ENCODE results near the gene C1QA. TPM values are rescaled to one million over a fixed set of nuclear protein-coding genes. Genes with fewer than 3 reads are reported as not detected.

Gene C1QA
- total and polyA plus RNA-seq, 7 donors = 15.8 to 36.8 (median 29.9) TPM

DNA sequence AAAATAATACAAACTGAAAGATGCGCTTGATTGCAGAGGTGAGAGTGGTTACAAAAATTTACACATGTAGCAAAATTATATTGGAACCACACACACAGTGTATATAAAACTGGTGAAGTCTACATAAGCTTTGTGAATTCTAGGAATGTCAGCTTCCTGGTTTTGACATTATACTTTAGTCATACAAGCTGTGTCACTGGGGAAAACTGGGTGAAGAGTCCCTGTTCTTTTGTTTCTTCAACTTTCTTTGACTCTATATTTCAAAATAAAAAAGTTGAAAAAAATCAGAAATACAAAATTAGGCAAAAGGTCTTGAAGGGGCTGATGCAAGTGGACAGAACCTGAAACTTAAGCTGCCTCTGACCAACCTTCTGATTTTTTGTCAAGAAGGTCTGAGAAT lies 10.0 kb downstream of the C1QA start:
- Histone ChIP-seq H3K36me3 (ENCODE audit: insufficient read depth in 1 of 2, low read depth in 1 of 2) (no peaks in the 10 kb centered on the region), H3K9me3 (no peaks in the 10 kb centered on the region), H3K27ac (no peak overlapping the region), H3K4me1 (no peaks in the 10 kb centered on the region), H3K27me3 (ENCODE audit: insufficient read depth in 3 of 3, low read length in 2 of 3) (no peaks in the 10 kb centered on the region), H3K4me3 (peak overlapping the region; percentile 15)
- DNase-seq = no peak
- intact Hi-C loops (cut with DNase I) = no loop called here
- TF ChIP-seq, protein P1, sequence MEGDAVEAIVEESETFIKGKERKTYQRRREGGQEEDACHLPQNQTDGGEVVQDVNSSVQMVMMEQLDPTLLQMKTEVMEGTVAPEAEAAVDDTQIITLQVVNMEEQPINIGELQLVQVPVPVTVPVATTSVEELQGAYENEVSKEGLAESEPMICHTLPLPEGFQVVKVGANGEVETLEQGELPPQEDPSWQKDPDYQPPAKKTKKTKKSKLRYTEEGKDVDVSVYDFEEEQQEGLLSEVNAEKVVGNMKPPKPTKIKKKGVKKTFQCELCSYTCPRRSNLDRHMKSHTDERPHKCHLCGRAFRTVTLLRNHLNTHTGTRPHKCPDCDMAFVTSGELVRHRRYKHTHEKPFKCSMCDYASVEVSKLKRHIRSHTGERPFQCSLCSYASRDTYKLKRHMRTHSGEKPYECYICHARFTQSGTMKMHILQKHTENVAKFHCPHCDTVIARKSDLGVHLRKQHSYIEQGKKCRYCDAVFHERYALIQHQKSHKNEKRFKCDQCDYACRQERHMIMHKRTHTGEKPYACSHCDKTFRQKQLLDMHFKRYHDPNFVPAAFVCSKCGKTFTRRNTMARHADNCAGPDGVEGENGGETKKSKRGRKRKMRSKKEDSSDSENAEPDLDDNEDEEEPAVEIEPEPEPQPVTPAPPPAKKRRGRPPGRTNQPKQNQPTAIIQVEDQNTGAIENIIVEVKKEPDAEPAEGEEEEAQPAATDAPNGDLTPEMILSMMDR (IDR thresholded peaks at IDR 0.05) = no peak
- 0 to 99% (median 0%) methylated on average over 1 of the region's 1 CpG for WGBS, 3 donors
- ATAC-seq = no peak

DNA sequence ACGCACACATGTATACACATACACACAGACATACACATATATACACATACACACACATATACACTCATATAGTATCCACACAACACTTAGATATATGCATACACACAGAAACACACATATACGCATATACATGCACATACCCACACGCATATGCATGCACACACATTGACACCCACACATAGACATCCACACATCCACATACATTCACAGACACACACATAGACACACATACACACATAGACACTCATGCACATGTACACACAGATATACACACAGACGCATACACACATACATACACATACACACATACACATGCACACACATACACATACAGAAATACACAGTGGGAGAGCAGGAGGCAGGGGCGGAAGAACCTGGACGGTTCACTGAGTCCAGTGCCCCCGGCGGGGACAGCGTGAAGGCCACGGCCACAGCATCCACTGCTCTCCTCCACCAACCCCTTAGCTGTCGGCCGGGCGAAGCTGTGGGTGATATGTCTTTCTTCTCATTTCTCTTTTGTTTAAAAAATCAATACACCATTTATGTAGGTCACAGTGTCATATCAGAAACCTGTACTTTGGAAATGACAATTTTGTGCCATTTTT lies 13.8 kb downstream of the C1QA start:
- 86 to 88% (median 87%) methylated on average over 13 of the region's 13 CpGs for WGBS, 3 donors
- DNase-seq = no peak
- H3K9me3 ChIP-seq = no peaks in the 10 kb centered on the region
- H3K27me3 ChIP-seq (ENCODE audit: insufficient read depth in 3 of 3, low read length in 2 of 3) = peaks cover 0 to 9% (median 0%) of the 10 kb centered on the region in 3 donors
- TF ChIP-seq, protein P1 (IDR thresholded peaks at IDR 0.05) = no peak
- intact Hi-C loops (cut with DNase I) = no loop called here
- no peak overlapping the region for H3K4me3 ChIP-seq
- no peak for ATAC-seq
- H3K27ac ChIP-seq = no peak overlapping the region
- no peaks in the 10 kb centered on the region for H3K36me3 ChIP-seq (ENCODE audit: insufficient read depth in 1 of 2, low read depth in 1 of 2)
- no peaks in the 10 kb centered on the region for H3K4me1 ChIP-seq

DNA sequence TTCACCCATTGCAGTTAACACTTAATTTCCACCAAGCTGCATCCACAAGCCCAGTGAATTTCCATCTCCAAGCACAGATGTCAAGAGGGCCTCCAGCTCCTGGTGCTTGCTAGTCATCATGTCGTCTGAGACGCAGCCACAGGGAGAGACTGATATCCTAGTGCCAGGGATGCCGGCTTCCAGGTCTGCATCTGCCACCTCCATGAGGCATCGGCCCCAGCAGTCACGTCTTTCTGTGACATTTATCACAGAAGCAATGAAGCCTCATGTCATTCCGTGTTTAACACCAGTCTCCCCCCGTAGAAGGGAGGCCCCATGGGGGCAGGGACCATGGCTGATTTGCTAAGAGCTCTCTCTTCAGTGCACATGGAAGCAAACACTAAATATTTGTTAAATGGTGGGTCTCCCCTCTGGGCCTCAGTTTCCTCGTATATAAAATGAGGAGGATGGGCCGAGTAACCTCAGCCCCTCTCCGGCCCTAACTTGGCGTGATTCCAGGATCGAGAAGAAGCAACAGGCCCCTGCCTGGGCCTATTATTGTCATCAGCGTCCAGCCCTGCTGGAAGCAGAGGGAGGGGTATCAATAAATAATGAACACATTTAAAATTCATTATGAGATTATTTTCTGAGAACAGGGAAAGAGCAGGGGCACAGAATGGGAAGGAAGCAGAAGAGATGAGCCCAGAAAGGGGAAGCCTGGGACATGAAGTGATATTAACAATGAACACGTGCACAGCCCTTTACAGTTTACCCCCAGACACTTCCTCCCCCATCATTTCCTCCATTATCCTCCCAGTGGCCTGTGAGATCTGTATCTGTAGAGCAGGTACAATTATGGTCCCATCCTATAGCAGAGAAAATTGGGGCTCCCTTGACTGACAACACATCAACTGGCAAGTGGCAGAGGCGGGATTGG lies 15.8 kb downstream of the C1QA start:
- WGBS, 3 donors = 58 to 67% (median 60%) methylated on average over 15 of the region's 15 CpGs
- DNase-seq (no peak), ATAC-seq (no peak)
- intact Hi-C loops (cut with DNase I) = no loop called here
- TF ChIP-seq, protein P1 (IDR thresholded peaks at IDR 0.05) = no peak
- Histone ChIP-seq H3K4me3 (no peak overlapping the region), H3K9me3 (no peaks in the 10 kb centered on the region), H3K27me3 (ENCODE audit: insufficient read depth in 3 of 3, low read length in 2 of 3) (peaks cover 0 to 27% (median 1%) of the 10 kb centered on the region in 3 donors), H3K4me1 (no peaks in the 10 kb centered on the region), H3K36me3 (ENCODE audit: insufficient read depth in 1 of 2, low read depth in 1 of 2) (no peaks in the 10 kb centered on the region), H3K27ac (no peak overlapping the region)

DNA sequence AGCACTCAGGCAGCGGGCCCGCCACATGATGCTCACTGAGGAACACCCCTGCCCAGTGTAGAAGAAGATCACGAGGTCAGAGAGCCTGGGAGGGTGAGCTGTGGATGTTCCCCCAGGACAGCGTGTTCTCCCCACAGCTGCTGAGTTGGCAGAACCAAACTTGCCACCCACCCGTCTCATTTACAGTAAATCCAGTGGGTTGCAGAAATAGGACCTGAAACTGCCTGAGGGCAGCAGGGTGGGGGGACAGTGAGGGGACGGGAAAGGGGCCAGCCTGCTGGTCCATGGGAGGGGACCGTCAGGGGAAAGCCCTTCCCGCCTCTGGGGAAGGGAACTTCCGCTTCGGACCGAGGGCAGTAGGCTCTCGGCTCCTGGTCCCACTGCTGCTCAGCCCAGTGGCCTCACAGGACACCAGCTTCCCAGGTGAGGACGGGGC lies 16.5 kb downstream of the C1QA start, which contains the start of gene C1QB:
C1QB (plus strand) TSS at position 356 of the 436 bp plus-strand sequence. CDS start 6,227 bp downstream, outside the sequence.
- intact Hi-C loops (cut with DNase I) = no loop called here
- 50 to 63% (median 63%) methylated on average over 13 of the region's 13 CpGs for WGBS, 3 donors
- Histone ChIP-seq H3K36me3 (ENCODE audit: insufficient read depth in 1 of 2, low read depth in 1 of 2) (no peaks in the 10 kb centered on the region), H3K27ac (no peak within 1 kb of the TSS), H3K4me1 (no peaks in the 10 kb centered on the region), H3K9me3 (no peaks in the 10 kb centered on the region), H3K27me3 (ENCODE audit: insufficient read depth in 3 of 3, low read length in 2 of 3) (peaks cover 0 to 27% (median 1%) of the 10 kb centered on the region in 3 donors), H3K4me3 (peak within 1 kb of the TSS; percentile 32)
- peak in 3 of 4 donors; percentile 45 to 64 (median 52) for ATAC-seq
- peak; percentile 48 to 73 for DNase-seq
- TF ChIP-seq, protein P1 (IDR thresholded peaks at IDR 0.05) = no peak

Measured in psoas muscle (tissue), 8 donors.